GM12872 (cell line): ENCODE measurements around the gene SEMA5A.

Experiments used
- TF ChIP-seq, protein P1 (sequence below): IDR thresholded peaks from 3 replicates; pipeline ENCODE4 v1.5.1; 2011; ENCODE audit warnings: low read depth, mild to moderate bottlenecking, low read length, moderate library complexity; ENCODE audit not compliant: insufficient read depth

SEMA5A gene

DNA sequence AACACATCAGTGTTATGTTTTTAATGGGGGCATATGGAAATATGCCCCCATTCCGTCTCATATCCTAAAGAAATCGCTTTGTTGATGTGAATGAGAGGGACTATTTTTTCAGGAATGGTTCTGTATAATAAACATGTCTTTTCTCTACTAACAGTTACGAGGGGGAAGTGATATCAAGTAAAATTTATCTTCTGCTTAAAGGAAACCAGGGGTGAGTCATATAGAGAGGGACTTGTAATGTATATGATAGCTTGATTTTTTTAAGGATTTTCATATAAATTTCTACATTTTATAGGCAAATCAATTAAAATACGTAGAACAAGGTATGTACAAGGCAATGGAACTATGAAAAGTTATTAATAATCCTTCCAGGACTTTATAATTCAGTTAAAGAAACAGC is 207.1 kb downstream of the SEMA5A start:
- TF ChIP-seq, protein P1, sequence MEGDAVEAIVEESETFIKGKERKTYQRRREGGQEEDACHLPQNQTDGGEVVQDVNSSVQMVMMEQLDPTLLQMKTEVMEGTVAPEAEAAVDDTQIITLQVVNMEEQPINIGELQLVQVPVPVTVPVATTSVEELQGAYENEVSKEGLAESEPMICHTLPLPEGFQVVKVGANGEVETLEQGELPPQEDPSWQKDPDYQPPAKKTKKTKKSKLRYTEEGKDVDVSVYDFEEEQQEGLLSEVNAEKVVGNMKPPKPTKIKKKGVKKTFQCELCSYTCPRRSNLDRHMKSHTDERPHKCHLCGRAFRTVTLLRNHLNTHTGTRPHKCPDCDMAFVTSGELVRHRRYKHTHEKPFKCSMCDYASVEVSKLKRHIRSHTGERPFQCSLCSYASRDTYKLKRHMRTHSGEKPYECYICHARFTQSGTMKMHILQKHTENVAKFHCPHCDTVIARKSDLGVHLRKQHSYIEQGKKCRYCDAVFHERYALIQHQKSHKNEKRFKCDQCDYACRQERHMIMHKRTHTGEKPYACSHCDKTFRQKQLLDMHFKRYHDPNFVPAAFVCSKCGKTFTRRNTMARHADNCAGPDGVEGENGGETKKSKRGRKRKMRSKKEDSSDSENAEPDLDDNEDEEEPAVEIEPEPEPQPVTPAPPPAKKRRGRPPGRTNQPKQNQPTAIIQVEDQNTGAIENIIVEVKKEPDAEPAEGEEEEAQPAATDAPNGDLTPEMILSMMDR: no peak

DNA sequence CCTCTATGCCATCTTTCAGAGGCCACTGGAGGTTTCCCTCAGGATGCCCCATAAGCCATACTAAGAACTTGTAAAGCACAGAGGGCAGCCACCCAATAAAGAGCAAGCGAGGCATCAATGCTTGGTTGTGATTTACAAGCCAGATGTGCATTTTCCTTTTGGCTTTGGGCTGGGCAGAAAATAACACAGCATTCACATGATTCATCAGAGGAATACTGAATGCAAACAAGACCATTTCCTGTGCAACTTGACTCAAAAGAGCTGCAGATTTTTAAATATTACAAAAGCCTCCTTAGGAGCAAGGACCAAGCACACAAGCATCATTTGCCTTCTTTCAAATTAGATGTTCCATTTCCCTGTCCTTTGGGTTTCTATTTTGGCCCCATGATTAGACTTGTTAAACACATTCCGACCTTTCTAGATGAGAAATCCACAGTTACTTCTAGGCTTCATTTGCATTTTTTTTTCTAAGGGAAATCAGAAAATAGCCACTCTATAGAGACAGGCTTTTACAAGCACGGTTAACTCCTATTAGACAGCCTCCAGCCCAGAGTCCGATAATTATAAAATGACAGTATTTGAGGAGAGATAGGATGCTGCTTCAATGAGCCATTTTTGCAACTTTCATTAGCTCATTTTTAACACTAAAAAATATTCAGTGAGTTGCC is 207.8 kb downstream of the SEMA5A start:
- TF ChIP-seq, protein P1: no peak

DNA sequence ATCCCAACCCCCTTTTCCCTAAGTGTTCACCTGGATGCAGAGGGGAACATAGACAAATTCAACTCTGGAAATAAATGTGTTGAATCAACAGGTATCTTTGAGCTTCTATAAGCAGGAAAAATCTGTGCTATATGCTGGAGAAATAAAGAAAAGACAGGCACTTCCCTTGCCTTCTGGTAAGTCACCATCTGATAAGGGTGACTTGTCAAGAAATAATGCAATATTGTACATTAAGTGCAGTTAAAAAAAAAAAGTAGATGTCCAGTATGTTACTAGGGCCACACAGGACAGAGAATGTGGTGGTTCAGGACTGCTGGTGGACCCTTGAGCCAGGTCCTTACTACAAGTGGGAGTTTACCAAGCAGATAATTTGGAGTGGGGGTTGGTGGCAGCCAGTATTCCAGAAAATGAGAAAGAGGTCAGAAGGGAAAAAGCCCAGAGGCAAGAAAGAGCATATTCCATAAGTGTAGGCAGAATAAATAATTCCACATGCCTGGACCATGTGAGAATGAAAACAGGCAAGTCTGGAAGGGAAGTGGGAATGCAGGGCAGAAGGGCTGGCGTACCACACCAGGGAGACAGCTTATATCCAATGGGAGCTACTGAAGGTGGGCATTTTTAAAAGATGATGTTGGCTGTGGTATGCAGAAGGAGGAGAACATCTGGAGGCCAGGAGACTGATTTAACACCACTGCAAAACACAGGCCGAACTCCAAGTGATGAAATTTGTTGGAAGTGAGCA is 209.9 kb downstream of the SEMA5A start:
- TF ChIP-seq, protein P1: no peak

DNA sequence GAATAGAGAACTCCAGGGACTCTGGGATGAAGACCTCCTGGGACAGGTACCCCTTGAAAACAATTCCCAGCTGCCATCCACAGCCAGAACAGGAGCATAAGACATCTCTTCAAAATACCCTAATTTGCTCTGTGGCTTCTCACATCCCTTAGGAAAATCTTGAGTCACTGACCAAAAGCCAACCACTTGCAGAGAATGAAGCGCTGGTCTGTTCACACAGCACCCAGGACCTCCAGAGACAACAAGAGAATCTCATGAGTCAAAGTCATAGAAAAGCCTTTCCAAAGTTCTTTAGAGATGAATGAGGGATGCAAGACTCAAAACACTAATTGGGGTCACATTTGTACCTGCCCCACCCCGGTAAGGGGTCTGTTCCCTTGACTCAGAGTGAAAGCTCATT is 210.6 kb downstream of the SEMA5A start:
- TF ChIP-seq, protein P1: no peak

DNA sequence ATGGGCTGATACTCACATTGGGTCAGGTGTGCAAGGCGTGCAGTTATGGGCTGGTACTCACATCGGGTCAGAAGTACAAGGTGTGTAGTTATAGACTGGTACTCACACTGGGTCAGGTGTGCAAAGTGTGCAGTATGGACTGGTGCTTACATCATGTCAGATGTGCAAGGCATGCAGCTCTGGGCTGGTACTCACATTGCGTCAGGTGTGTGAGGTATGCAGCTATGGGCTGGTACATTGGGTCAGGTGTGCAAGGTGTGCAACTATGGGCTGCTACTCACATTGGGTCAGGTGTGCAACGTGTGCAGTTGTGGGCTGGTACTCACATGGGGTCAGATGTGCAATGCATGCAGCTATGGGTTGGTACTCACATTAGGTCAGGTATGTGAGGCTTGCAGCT is 213.8 kb downstream of the SEMA5A start:
- TF ChIP-seq, protein P1: no peak

DNA sequence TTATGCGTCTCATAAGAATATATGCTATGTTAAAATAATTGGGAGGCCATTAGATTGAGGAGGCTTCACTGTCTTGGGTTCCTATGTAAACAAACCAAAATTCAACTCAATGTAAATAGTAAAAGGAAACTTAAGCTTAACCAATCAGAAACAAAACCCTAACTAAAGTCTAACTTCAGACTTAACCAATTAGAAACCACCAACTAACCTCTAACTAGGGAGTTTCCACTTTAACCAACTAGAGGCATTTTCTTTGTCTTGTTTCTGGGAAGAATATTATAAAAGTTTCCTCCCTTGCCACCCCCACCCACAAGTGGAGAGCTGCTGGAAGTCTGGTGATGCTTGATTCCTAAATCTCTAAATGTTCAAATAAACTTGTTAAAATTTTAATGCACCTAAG is 214.5 kb downstream of the SEMA5A start:
- TF ChIP-seq, protein P1: no peak

DNA sequence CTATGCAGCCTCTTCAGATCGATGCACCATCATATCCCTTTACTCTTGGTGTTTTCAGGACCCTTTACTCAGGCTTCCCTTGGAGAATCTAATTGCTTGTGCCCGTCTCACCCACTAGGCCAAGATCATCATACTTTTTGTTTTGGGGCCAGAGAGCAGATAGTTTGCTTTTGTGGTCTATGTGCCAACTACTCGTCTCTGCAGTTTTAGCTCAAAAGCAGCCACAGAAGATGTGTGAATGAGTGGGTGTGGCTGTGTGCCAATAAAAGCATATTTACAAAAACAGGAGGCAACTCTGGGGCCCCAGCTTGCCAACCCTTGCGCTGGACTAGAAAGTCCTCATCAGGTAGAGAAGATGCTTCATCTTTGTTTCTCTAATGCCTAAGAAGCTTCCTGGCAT is 216.8 kb downstream of the SEMA5A start:
- TF ChIP-seq, protein P1: no peak
